K562 (cell line): ENCODE data around the gene CACNA1I. TPM values are rescaled to one million over a fixed set of nuclear protein-coding genes. Genes with fewer than 3 reads are reported as not detected.

Source experiments
- ATAC-seq: fragments of 200-7000 bp; cut with Tn5 transposase; 3 replicates; pipeline ENCODE4 v1.9.1; 2020; ENCODE audit warnings: moderate library complexity
- BruUV-seq: library from RNA; stranded (reverse); fragments of 400-500 nt; replicated peaks from 2 replicates; lab custom pipeline; 2021; lab: Mats Ljungman, UMichigan
- CTCF ChIA-PET: fragments of 300-600 bp; formaldehyde crosslinking; extraction: SDS; loops from one replicate; lab custom pipeline; 2021; ENCODE audit warnings: low intra/inter-chr PET ratio; lab: Yijun Ruan, JAX
- POLR2A ChIA-PET: fragments of 300-600, 350-650 bp; sonication (Branson Sonifier 250); formaldehyde crosslinking; extraction: SDS; loops from one replicate; lab custom pipeline; 2021; ENCODE audit warnings: antibody characterized with exemption, inconsistent platforms; lab: Yijun Ruan, JAX
- DNase-seq, 4 experiments: peaks; one replicate each; pipeline versions ENCODE4 v3.0.0 to v3.0.0-alpha.2; 2011 to 2018; ENCODE audit warnings: low spot score in 3 of 4, mixed read lengths in 3 of 4; ENCODE audit errors: extremely low read depth in 1 of 4
- FAIRE-seq: peaks from 2 replicates; lab custom pipeline; 2011; peaks lifted over from hg19 to GRCh38; lab: Jason Lieb, UNC
- H2AFZ ChIP-seq: 2 replicates; pipeline ENCODE4 v1.6.0; 2011; ENCODE audit warnings: low read depth, low read length, control low read depth, inconsistent platforms
- H3K27ac ChIP-seq: fragments of 200-600 bp; 3 replicates; pipeline ENCODE4 v1.8.0; 2011; ENCODE audit warnings: low read depth, mild to moderate bottlenecking, control low read depth, inconsistent platforms, low read length, moderate library complexity, mixed read lengths; ENCODE audit errors: extremely low read depth
- H3K27me3 ChIP-seq, 2 experiments: fragments of 300-600 bp in 1 of 2; 2 replicates in 1 of 2; 3 replicates in 1 of 2; pipeline versions ENCODE4 v1.6.0 to v1.8.0; 2011; ENCODE audit warnings: inconsistent platforms in 2 of 2, low read length in 2 of 2, mild to moderate bottlenecking in 1 of 2, mixed read lengths in 1 of 2, moderate library complexity in 1 of 2; ENCODE audit not compliant: control insufficient read depth in 2 of 2, insufficient read depth in 2 of 2
- H3K36me3 ChIP-seq: fragments of 300-600 bp; 3 replicates; pipeline ENCODE4 v1.8.0; 2011; ENCODE audit warnings: mild to moderate bottlenecking, low read length, inconsistent platforms; ENCODE audit not compliant: control insufficient read depth, insufficient read depth
- H3K4me1 ChIP-seq, 2 experiments: fragments of 200-600 bp in 1 of 2; replicated peaks in 1 of 2; 2 replicates in 1 of 2; 3 replicates in 1 of 2; pipeline versions ENCODE4 v1.5.1 to v1.8.0; 2011; ENCODE audit warnings: inconsistent platforms in 2 of 2, low read length in 2 of 2, mild to moderate bottlenecking in 1 of 2, mixed read lengths in 1 of 2, moderate library complexity in 1 of 2; ENCODE audit not compliant: control insufficient read depth in 2 of 2, insufficient read depth in 2 of 2
- H3K4me2 ChIP-seq: 2 replicates; pipeline ENCODE4 v1.6.1; 2011; ENCODE audit warnings: low read length, control low read depth, inconsistent platforms, mixed read lengths; ENCODE audit not compliant: insufficient read depth
- H3K4me3 ChIP-seq: fragments of 200-600 bp; sonication (generic), shearing (Covaris generic); 2 replicates; pipeline ENCODE4 v1.5.1; 2016; ENCODE audit warnings: control low read depth, inconsistent platforms
- H3K79me2 ChIP-seq: fragments of 200-600 bp; 3 replicates; pipeline ENCODE4 v1.8.0; 2011; ENCODE audit warnings: low read length, inconsistent platforms; ENCODE audit not compliant: control insufficient read depth, insufficient read depth
- H3K9ac ChIP-seq, 2 experiments: 2 replicates each; pipeline versions ENCODE4 v1.6.0 to v1.6.1; 2011; ENCODE audit warnings: low read depth in 2 of 2, low read length in 2 of 2, control low read depth in 1 of 2, inconsistent platforms in 1 of 2, mild to moderate bottlenecking in 1 of 2, mixed read lengths in 1 of 2; ENCODE audit not compliant: insufficient read depth in 1 of 2
- H3K9me1 ChIP-seq: one replicate; pipeline ENCODE4 v1.6.0; 2011; ENCODE audit warnings: inconsistent platforms, mild to moderate bottlenecking, low read length, moderate library complexity; ENCODE audit not compliant: control insufficient read depth, insufficient read depth
- H3K9me3 ChIP-seq: replicated peaks from 2 replicates; pipeline ENCODE4 v1.5.1; 2011; ENCODE audit warnings: low read depth, low read length, inconsistent platforms; ENCODE audit not compliant: control insufficient read depth, insufficient read depth
- H4K20me1 ChIP-seq: replicated peaks from 2 replicates; pipeline ENCODE4 v1.6.1; 2011; ENCODE audit warnings: low read length, inconsistent platforms, mixed read lengths; ENCODE audit not compliant: control insufficient read depth, insufficient read depth
- CC2D1A ChIP-seq: fragments of 450-650 bp; IDR thresholded peaks from 2 replicates; pipeline ENCODE4 v1.6.1; 2017; ENCODE audit warnings: mild to moderate bottlenecking
- KAT8 ChIP-seq: fragments of 450-650 bp; IDR thresholded peaks from 2 replicates; pipeline ENCODE4 v1.6.1; 2016; ENCODE audit warnings: low read depth, mild to moderate bottlenecking
- WGBS: fragments of 100-300 bp; shearing (Covaris generic); methylation state at CpG from one replicate; pipeline ENCODE4 v1.1.6; 2016; ENCODE audit warnings: low coverage, mixed read lengths; ENCODE audit not compliant: insufficient coverage; ENCODE audit errors: missing lambda C conversion rate; 5-methylcytosine and 5-hydroxymethylcytosine counted together
- in situ Hi-C: fragments of 300-500 bp; cut with MboI; formaldehyde crosslinking; loops from 4 replicates; pipeline ENCODE4 v1.15.0; 2018; ENCODE audit warnings: inconsistent platforms, mixed read lengths
- intact Hi-C: fragments of 100-400 bp; cut with micrococcal nuclease; formaldehyde crosslinking; loops from 2 replicates; pipeline ENCODE4 v1.14.2; 2022
- polyA plus RNA-seq, 8 experiments: library from polyadenylated mRNA; depleted of rRNA in 4 of 8; stranded (reverse) in 5 of 8; unstranded in 3 of 8; fragments of >200 nt; fragmentation: Nextera tagmentation in 2 of 8; fragmentation: Illumina TruSeq in 1 of 8; extraction: Ambion mirVana in 2 of 8; extraction: Trizol in 1 of 8; gene quantifications; 2 replicates each; pipeline versions ENCODE4 v1.2.1 to v1.2.3, GENCODE V29; 2011 to 2014; ENCODE audit warnings: inconsistent platforms in 1 of 8, missing spikeins in 1 of 8
- total RNA-seq, 7 experiments: library from RNA; depleted of rRNA in 6 of 7; stranded (reverse); fragments of >200 nt in 6 of 7; fragmentation: Illumina TruSeq in 2 of 7; extraction: Trizol in 2 of 7; gene quantifications; 2 replicates each; pipeline versions ENCODE4 v1.2.1 to v1.2.3, GENCODE V29; 2011 to 2021; ENCODE audit warnings: low replicate concordance in 1 of 7
- TF ChIP-seq, protein P1 (sequence below): fragments of 450-650 bp; IDR thresholded peaks from one replicate; pipeline ENCODE4 v1.6.1; 2018; ENCODE audit warnings: mild to moderate bottlenecking, moderate library complexity; ENCODE audit not compliant: partially characterized antibody
- TF ChIP-seq, protein P2 (sequence below): sonication (generic); formaldehyde crosslinking; IDR thresholded peaks from 2 replicates; pipeline ENCODE4 v1.8.1; 2023; ENCODE audit warnings: mild to moderate bottlenecking, missing genetic modification reagents

The CACNA1I gene
- total and polyA plus RNA-seq, 9 of the 15 experiments (the other 6 are each of a cell fraction or from before 2014, with no cell fraction given): 0.01 to 0.79 (median 0.32) TPM; not detected in 1

DNA sequence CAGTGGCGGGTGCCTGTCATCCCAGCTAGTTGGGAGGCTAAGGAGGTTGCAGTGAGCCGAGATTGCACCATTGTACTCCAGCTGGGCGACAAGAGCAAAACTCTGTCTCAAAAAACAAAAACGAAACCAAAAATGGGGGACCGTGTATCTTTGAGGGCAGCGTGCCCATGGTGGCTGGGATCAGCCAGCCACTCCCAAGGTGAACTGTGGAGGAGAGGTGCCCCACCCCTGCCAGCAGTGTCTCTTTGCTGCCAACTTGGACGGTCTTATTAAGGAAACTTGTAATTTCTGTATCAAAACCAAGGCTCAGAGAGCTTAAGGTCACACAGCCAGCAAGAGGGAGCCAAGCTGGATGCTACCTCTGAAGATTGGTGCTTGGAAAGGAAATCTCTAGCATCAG is 147.7 kb downstream of the CACNA1I start:
- Histone ChIP-seq H3K4me2 (no peak overlapping the region), H3K9ac (no peak overlapping the region), H3K9me1 (no peaks in the 10 kb centered on the region), H3K4me1 (peaks cover 10 to 16% of the 10 kb centered on the region in 2 experiments; a peak in 4 of 5 replicates), H3K4me3 (no peak overlapping the region), H3K27me3 (no peaks in the 10 kb centered on the region), H2AFZ (no peak overlapping the region), H3K9me3 (no peaks in the 10 kb centered on the region), H3K36me3 (no peaks in the 10 kb centered on the region), H3K27ac (no peak overlapping the region), H3K79me2 (no peaks in the 10 kb centered on the region), H4K20me1 (no peaks in the 10 kb centered on the region)
- CTCF ChIA-PET: no interaction called here
- TF ChIP-seq, protein P1, sequence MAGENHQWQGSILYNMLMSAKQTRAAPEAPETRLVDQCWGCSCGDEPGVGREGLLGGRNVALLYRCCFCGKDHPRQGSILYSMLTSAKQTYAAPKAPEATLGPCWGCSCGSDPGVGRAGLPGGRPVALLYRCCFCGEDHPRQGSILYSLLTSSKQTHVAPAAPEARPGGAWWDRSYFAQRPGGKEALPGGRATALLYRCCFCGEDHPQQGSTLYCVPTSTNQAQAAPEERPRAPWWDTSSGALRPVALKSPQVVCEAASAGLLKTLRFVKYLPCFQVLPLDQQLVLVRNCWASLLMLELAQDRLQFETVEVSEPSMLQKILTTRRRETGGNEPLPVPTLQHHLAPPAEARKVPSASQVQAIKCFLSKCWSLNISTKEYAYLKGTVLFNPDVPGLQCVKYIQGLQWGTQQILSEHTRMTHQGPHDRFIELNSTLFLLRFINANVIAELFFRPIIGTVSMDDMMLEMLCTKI: no peak
- no peak for TF ChIP-seq KAT8
- no peak for TF ChIP-seq CC2D1A
- TF ChIP-seq, protein P2, sequence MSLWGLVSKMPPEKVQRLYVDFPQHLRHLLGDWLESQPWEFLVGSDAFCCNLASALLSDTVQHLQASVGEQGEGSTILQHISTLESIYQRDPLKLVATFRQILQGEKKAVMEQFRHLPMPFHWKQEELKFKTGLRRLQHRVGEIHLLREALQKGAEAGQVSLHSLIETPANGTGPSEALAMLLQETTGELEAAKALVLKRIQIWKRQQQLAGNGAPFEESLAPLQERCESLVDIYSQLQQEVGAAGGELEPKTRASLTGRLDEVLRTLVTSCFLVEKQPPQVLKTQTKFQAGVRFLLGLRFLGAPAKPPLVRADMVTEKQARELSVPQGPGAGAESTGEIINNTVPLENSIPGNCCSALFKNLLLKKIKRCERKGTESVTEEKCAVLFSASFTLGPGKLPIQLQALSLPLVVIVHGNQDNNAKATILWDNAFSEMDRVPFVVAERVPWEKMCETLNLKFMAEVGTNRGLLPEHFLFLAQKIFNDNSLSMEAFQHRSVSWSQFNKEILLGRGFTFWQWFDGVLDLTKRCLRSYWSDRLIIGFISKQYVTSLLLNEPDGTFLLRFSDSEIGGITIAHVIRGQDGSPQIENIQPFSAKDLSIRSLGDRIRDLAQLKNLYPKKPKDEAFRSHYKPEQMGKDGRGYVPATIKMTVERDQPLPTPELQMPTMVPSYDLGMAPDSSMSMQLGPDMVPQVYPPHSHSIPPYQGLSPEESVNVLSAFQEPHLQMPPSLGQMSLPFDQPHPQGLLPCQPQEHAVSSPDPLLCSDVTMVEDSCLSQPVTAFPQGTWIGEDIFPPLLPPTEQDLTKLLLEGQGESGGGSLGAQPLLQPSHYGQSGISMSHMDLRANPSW (CRISPR knock-in tag): no peak
- WGBS: 68% methylated on average over 6 of the region's 7 CpGs
- no peak for ATAC-seq
- DNase-seq: no peak
- POLR2A ChIA-PET: no interaction called here
- FAIRE-seq: no peak
- in situ Hi-C loops: no loop called here
- BruUV-seq: no TSS peak
- intact Hi-C loops: no loop called here
